T1000 (cell line): ENCODE data around the gene CLN3.
"Not testable (repeated sequence)": the region's sequence is repeated elsewhere in the genome, so short reads cannot be mapped to it uniquely, and the experiment has no call there.

Source experiments
- DNase-seq: peaks from one replicate; lab custom pipeline; 2025; ENCODE audit warnings: mixed read lengths; lab: John Stamatoyannopoulos, UW

The CLN3 gene

GRCh38 chr16:28513484-28514181 is 21.8 kb upstream of the CLN3 start:
- no peak for DNase-seq

- no peak for DNase-seq
Measured at GRCh38 chr16:28511801-28512789, 20.2 kb upstream of the CLN3 start.

GRCh38 chr16:28511031-28511430 is 19.2 kb upstream of the CLN3 start:
- DNase-seq: no peak

GRCh38 chr16:28505489-28506137 is 13.7 kb upstream of the CLN3 start:
- no peak for DNase-seq

GRCh38 chr16:28504707-28505404 is 13.0 kb upstream of the CLN3 start:
- DNase-seq: no peak

- no peak for DNase-seq
Measured at GRCh38 chr16:28503470-28504259, 11.8 kb upstream of the CLN3 start.

GRCh38 chr16:28502290-28502689 is 10.4 kb upstream of the CLN3 start:
- no peak for DNase-seq

- no peak for DNase-seq
Measured at GRCh38 chr16:28501258-28502232, 9.7 kb upstream of the CLN3 start.

- DNase-seq: not testable (repeated sequence)
Measured at GRCh38 chr16:28500476-28501180, 8.8 kb upstream of the CLN3 start.

GRCh38 chr16:28499854-28500253 is 8.0 kb upstream of the CLN3 start:
- no peak for DNase-seq

- DNase-seq: no peak
Measured at GRCh38 chr16:28498666-28499381, 7.0 kb upstream of the CLN3 start.

- no peak for DNase-seq
Measured at GRCh38 chr16:28497861-28498599, 6.2 kb upstream of the CLN3 start.

GRCh38 chr16:28497386-28497785 is 5.5 kb upstream of the CLN3 start:
- DNase-seq: no peak

- DNase-seq: no peak
Measured at GRCh38 chr16:28496844-28497243, 5.0 kb upstream of the CLN3 start.

- no peak for DNase-seq
Measured at GRCh38 chr16:28495795-28496749, 4.2 kb upstream of the CLN3 start.

- no peak for DNase-seq
Measured at GRCh38 chr16:28495098-28495793, 3.4 kb upstream of the CLN3 start.
